HG02852 (cell line): Measurements from ENCODE around the gene SEPTIN5.
"Not testable (repeated sequence)": the region's sequence is repeated elsewhere in the genome, so short reads cannot be mapped to it uniquely, and the experiment has no call there.

ENCODE experiments used
- ATAC-seq: cut with Tn5 transposase; IDR thresholded peaks from one replicate; pipeline ENCODE4 v1.9.1; 2021; ENCODE audit warnings: mild to moderate bottlenecking, moderate library complexity; ENCODE audit not compliant: unreplicated experiment

SEPTIN5 gene

GRCh38 chr22:19714312-19715187, at the start of gene SEPTIN5:
TSS of gene SEPTIN5 (plus strand) at chr22:19714503. CDS start at chr22:19714589, 86 bp downstream.
- no peak for ATAC-seq

GRCh38 chr22:19664951-19665783, 49.1 kb upstream of the SEPTIN5 start:
- ATAC-seq = no peak

- ATAC-seq = no peak
Observed at GRCh38 chr22:19665784-19666672, 48.3 kb upstream of the SEPTIN5 start.

- ATAC-seq = no peak
Observed at GRCh38 chr22:19666673-19667593, 47.4 kb upstream of the SEPTIN5 start.

GRCh38 chr22:19667872-19668740, 46.2 kb upstream of the SEPTIN5 start:
- no peak for ATAC-seq

- no peak for ATAC-seq
Observed at GRCh38 chr22:19668748-19669147, 45.6 kb upstream of the SEPTIN5 start.

- ATAC-seq = no peak
Observed at GRCh38 chr22:19669570-19669969, 44.7 kb upstream of the SEPTIN5 start.

GRCh38 chr22:19671316-19671715, 43.0 kb upstream of the SEPTIN5 start:
- ATAC-seq = no peak

GRCh38 chr22:19672054-19672776, 42.1 kb upstream of the SEPTIN5 start:
- ATAC-seq = no peak

- ATAC-seq = no peak
Observed at GRCh38 chr22:19673660-19674059, 40.6 kb upstream of the SEPTIN5 start.

GRCh38 chr22:19674129-19674928, 40.0 kb upstream of the SEPTIN5 start:
- ATAC-seq = no peak

- ATAC-seq = no peak
Observed at GRCh38 chr22:19674929-19675253, 39.4 kb upstream of the SEPTIN5 start.

- no peak for ATAC-seq
Observed at GRCh38 chr22:19675428-19675827, 38.9 kb upstream of the SEPTIN5 start.

- not testable (repeated sequence) for ATAC-seq
Observed at GRCh38 chr22:19676437-19676836, 37.9 kb upstream of the SEPTIN5 start.

GRCh38 chr22:19678949-19679521, 35.3 kb upstream of the SEPTIN5 start:
- no peak for ATAC-seq

- no peak for ATAC-seq
Observed at GRCh38 chr22:19679522-19680101, 34.7 kb upstream of the SEPTIN5 start.
